ENCODE results near the gene RGS8. TPM values are rescaled to one million over a fixed set of nuclear protein-coding genes. Genes with fewer than 3 reads are reported as not detected.

Gene RGS8
- total RNA-seq, 1 experiment from 2014 or later = not detected

DNA sequence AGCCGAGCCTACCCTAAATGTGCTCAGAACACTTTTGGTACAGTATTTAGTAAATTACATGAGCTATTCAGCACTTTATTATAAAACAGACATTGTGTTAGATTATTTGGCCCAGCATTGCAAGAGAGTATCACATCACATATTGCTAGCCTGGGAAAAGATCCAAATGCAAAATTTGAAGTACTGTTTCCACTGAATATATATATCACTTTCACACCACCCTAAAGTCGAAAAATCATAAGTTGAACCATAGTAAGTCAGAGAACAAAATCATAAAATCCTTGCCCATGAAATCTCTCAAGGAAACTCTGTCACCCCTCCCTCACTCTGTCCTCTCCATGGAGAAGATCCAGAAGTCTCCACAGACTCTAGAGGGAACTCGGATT is 33.1 kb downstream of the RGS8 start:
- Histone ChIP-seq H3K27me3 (ENCODE audit: control insufficient read depth, insufficient read depth, low read length) (no peaks in the 10 kb centered on the region), H3K36me3 (ENCODE audit: control insufficient read depth, insufficient read depth, low read length) (no peaks in the 10 kb centered on the region), H3K9me3 (ENCODE audit: control insufficient read depth, insufficient read depth, low read depth, low read length) (no peaks in the 10 kb centered on the region), H3K4me1 (ENCODE audit: control insufficient read depth, insufficient read depth, low read length) (no peaks in the 10 kb centered on the region), H3K27ac (ENCODE audit: low read length) (no peak overlapping the region), H3K4me3 (ENCODE audit: low read depth in 2 of 2, low read length in 2 of 2) (no peak overlapping the region)
- intact Hi-C loops (cut with micrococcal nuclease; ENCODE audit: unreplicated experiment) (no loop called here), in situ Hi-C loops (cut with HindIII; ENCODE audit: low pct_unique_long_range_greater_than_20kb, low sequenced_read_pairs) (no loop called here)
- POLR2A ChIA-PET = no interaction called here
- ATAC-seq (no peak), DNase-seq (ENCODE audit: low read depth, low spot score) (no peak)
- TF ChIP-seq POLR2AphosphoS5 (IDR thresholded peaks at IDR 0.05; ENCODE audit: low read depth, low read length) = no peak
- TF ChIP-seq TCF7L2 (IDR thresholded peaks at IDR 0.05; ENCODE audit: low read depth, low read length) = no peak
- TF ChIP-seq SIN3A (IDR thresholded peaks at IDR 0.05; ENCODE audit: borderline replicate concordance, insufficient read depth, low read depth, low read length) = no peak
- TF ChIP-seq, protein P1, sequence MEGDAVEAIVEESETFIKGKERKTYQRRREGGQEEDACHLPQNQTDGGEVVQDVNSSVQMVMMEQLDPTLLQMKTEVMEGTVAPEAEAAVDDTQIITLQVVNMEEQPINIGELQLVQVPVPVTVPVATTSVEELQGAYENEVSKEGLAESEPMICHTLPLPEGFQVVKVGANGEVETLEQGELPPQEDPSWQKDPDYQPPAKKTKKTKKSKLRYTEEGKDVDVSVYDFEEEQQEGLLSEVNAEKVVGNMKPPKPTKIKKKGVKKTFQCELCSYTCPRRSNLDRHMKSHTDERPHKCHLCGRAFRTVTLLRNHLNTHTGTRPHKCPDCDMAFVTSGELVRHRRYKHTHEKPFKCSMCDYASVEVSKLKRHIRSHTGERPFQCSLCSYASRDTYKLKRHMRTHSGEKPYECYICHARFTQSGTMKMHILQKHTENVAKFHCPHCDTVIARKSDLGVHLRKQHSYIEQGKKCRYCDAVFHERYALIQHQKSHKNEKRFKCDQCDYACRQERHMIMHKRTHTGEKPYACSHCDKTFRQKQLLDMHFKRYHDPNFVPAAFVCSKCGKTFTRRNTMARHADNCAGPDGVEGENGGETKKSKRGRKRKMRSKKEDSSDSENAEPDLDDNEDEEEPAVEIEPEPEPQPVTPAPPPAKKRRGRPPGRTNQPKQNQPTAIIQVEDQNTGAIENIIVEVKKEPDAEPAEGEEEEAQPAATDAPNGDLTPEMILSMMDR (IDR thresholded peaks at IDR 0.05) = no peak
- BruUV-seq (replicated peaks) = no TSS peak
- CTCF ChIA-PET = no interaction called here

DNA sequence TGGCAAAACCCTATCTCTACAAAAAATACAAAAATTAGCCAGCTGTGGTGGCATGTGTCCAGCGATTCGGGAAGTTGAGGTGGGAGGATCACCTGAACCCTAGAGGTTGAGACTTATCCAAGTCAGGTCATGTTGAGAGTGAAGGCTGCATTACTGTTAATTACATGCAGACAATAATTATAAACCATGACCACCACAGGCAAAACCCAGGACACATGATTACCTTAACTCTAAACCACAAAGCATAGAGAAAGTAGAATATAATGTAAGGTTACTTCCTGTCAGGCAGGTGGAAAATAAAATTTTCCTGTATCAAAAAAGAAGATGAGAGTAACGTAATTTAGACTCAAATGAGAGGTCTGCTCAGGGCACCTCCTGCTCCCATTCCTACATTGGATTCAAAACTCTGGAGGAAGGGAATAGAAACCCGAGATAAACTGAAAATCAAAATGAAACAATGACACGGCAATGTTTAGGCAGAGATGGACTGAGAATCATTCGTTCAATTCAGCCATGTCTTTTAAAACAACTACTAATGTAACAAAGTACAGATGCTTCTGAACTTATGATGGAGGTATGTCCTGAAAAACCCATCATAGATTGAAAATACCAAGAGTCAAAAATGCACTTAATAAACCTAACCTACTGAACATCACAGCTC is 33.6 kb downstream of the RGS8 start:
- Histone ChIP-seq H3K36me3 (ENCODE audit: control insufficient read depth, insufficient read depth, low read length) (no peaks in the 10 kb centered on the region), H3K4me3 (ENCODE audit: low read depth in 2 of 2, low read length in 2 of 2) (no peak overlapping the region), H3K27ac (ENCODE audit: low read length) (no peak overlapping the region), H3K9me3 (ENCODE audit: control insufficient read depth, insufficient read depth, low read depth, low read length) (no peaks in the 10 kb centered on the region), H3K27me3 (ENCODE audit: control insufficient read depth, insufficient read depth, low read length) (no peaks in the 10 kb centered on the region), H3K4me1 (ENCODE audit: control insufficient read depth, insufficient read depth, low read length) (no peaks in the 10 kb centered on the region)
- CTCF ChIA-PET = no interaction called here
- TF ChIP-seq TCF7L2 (IDR thresholded peaks at IDR 0.05; ENCODE audit: low read depth, low read length) (no peak), SIN3A (IDR thresholded peaks at IDR 0.05; ENCODE audit: borderline replicate concordance, insufficient read depth, low read depth, low read length) (no peak), POLR2AphosphoS5 (IDR thresholded peaks at IDR 0.05; ENCODE audit: low read depth, low read length) (no peak)
- TF ChIP-seq, protein P1 (IDR thresholded peaks at IDR 0.05) = no peak
- TF ChIP-seq, protein P2, sequence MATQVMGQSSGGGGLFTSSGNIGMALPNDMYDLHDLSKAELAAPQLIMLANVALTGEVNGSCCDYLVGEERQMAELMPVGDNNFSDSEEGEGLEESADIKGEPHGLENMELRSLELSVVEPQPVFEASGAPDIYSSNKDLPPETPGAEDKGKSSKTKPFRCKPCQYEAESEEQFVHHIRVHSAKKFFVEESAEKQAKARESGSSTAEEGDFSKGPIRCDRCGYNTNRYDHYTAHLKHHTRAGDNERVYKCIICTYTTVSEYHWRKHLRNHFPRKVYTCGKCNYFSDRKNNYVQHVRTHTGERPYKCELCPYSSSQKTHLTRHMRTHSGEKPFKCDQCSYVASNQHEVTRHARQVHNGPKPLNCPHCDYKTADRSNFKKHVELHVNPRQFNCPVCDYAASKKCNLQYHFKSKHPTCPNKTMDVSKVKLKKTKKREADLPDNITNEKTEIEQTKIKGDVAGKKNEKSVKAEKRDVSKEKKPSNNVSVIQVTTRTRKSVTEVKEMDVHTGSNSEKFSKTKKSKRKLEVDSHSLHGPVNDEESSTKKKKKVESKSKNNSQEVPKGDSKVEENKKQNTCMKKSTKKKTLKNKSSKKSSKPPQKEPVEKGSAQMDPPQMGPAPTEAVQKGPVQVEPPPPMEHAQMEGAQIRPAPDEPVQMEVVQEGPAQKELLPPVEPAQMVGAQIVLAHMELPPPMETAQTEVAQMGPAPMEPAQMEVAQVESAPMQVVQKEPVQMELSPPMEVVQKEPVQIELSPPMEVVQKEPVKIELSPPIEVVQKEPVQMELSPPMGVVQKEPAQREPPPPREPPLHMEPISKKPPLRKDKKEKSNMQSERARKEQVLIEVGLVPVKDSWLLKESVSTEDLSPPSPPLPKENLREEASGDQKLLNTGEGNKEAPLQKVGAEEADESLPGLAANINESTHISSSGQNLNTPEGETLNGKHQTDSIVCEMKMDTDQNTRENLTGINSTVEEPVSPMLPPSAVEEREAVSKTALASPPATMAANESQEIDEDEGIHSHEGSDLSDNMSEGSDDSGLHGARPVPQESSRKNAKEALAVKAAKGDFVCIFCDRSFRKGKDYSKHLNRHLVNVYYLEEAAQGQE (IDR thresholded peaks at IDR 0.05; ENCODE audit: insufficient read depth in 1 of 2, low read depth in 2 of 2, low read length in 1 of 2) = no peak
- DNase-seq (ENCODE audit: low read depth, low spot score) (no peak), ATAC-seq (no peak)
- no TSS peak for BruUV-seq (replicated peaks)
- intact Hi-C loops (cut with micrococcal nuclease; ENCODE audit: unreplicated experiment) (no loop called here), in situ Hi-C loops (cut with HindIII; ENCODE audit: low pct_unique_long_range_greater_than_20kb, low sequenced_read_pairs) (no loop called here)
- POLR2A ChIA-PET = no interaction called here
